Naive thymus-derived CD4-positive, alpha-beta T cell (primary cell): ENCODE data around the gene GLP1R. TPM values are rescaled to one million over a fixed set of nuclear protein-coding genes. Genes with fewer than 3 reads are reported as not detected.

Experiments
- ATAC-seq: fragments of 150-1000 bp; cut with Tn5 transposase; 2 replicates; pipeline ENCODE4 v1.10.0; 2021; ENCODE audit warnings: mild to moderate bottlenecking, moderate library complexity
- CTCF ChIA-PET: fragments of 350-600 bp; sonication (Branson Sonifier 250); formaldehyde crosslinking; loops from one replicate; lab custom pipeline; 2021; ENCODE audit warnings: antibody characterized with exemption; lab: Charles Lee
- POLR2A ChIA-PET: fragments of 350-600 bp; sonication (Branson Sonifier 250); formaldehyde crosslinking; loops from one replicate; lab custom pipeline; 2021; ENCODE audit warnings: antibody characterized with exemption, inconsistent platforms; lab: Charles Lee
- DNase-seq, 9 donors: peaks; one replicate each; pipeline versions ENCODE4 v3.0.0 to v3.0.0-alpha.2; 2020 to 2022; ENCODE audit warnings: mixed read lengths in 1 of 9
- H3K27ac ChIP-seq: one replicate; pipeline ENCODE4 v1.7.0; 2013; ENCODE audit warnings: mild to moderate bottlenecking, low read depth, low read length, moderate library complexity
- H3K27me3 ChIP-seq, 2 donors: one replicate each; pipeline ENCODE4 v1.7.0; 2013; ENCODE audit warnings: low read length in 2 of 2, mild to moderate bottlenecking in 2 of 2, moderate library complexity in 2 of 2; ENCODE audit not compliant: control insufficient read depth in 2 of 2, insufficient read depth in 2 of 2
- H3K36me3 ChIP-seq, 3 experiments: 1 replicate in 2 of 3; 2 replicates in 1 of 3; pipeline ENCODE4 v1.7.0; 2013; ENCODE audit warnings: low read length in 3 of 3, mild to moderate bottlenecking in 3 of 3, moderate library complexity in 1 of 3; ENCODE audit not compliant: insufficient read depth in 3 of 3, control insufficient read depth in 2 of 3
- H3K4me1 ChIP-seq, 2 donors: one replicate each; pipeline ENCODE4 v1.7.0; 2013; ENCODE audit warnings: low read length in 2 of 2, mild to moderate bottlenecking in 2 of 2, moderate library complexity in 1 of 2; ENCODE audit not compliant: control insufficient read depth in 2 of 2, insufficient read depth in 2 of 2
- H3K4me3 ChIP-seq: 2 replicates; pipeline ENCODE4 v1.7.0; 2013; ENCODE audit warnings: mild to moderate bottlenecking, low read length
- H3K9me3 ChIP-seq, 3 experiments: 1 replicate in 2 of 3; 2 replicates in 1 of 3; pipeline ENCODE4 v1.7.0; 2013; ENCODE audit warnings: low read length in 3 of 3; ENCODE audit not compliant: control insufficient read depth in 2 of 3
- H3K27ac Mint-ChIP-seq, 9 donors: one replicate each; pipeline ENCODE4 v1.8.0; 2020 to 2022; ENCODE audit warnings: mixed read lengths in 9 of 9, mild to moderate bottlenecking in 8 of 9, moderate library complexity in 5 of 9, inconsistent platforms in 2 of 9
- H3K27me3 Mint-ChIP-seq, 5 donors: one replicate each; pipeline ENCODE4 v1.8.0; 2021 to 2022; ENCODE audit warnings: mixed read lengths in 5 of 5, mild to moderate bottlenecking in 1 of 5
- H3K36me3 Mint-ChIP-seq, 5 donors: one replicate each; pipeline ENCODE4 v1.8.0; 2020 to 2022; ENCODE audit warnings: mixed read lengths in 5 of 5, mild to moderate bottlenecking in 3 of 5, inconsistent platforms in 1 of 5
- H3K4me1 Mint-ChIP-seq, 7 donors: one replicate each; pipeline ENCODE4 v1.8.0; 2020 to 2022; ENCODE audit warnings: mixed read lengths in 7 of 7, mild to moderate bottlenecking in 3 of 7, inconsistent platforms in 1 of 7
- H3K4me3 Mint-ChIP-seq, 10 donors: one replicate each; pipeline ENCODE4 v1.8.0; 2020 to 2022; ENCODE audit warnings: mild to moderate bottlenecking in 10 of 10, mixed read lengths in 10 of 10, moderate library complexity in 6 of 10, inconsistent platforms in 2 of 10
- H3K9me3 Mint-ChIP-seq, 11 donors: one replicate each; pipeline ENCODE4 v1.8.0; 2020 to 2022; ENCODE audit warnings: mixed read lengths in 11 of 11, mild to moderate bottlenecking in 4 of 11, inconsistent platforms in 1 of 11, moderate library complexity in 1 of 11
- intact Hi-C, 2 donors: fragments of 100-400 bp; cut with micrococcal nuclease; formaldehyde crosslinking; loops; one replicate each; pipeline ENCODE4 v1.15.1; 2023
- polyA plus RNA-seq, 2 donors: library from polyadenylated mRNA; unstranded; fragments of 300-500 nt; fragmentation: Illumina TruSeq; gene quantifications; one replicate each; pipeline ENCODE4 v1.2.3, GENCODE V29; 2021
- total RNA-seq, 6 experiments: library from RNA in 5 of 6; stranded (reverse) in 5 of 6; gene quantifications; 1 replicate in 5 of 6; 2 replicates in 1 of 6; pipeline ENCODE4 v1.2.3 and lab custom pipeline; 2021 to 2026

Gene GLP1R
- total and polyA plus RNA-seq, 7 experiments from 2014 or later = not detected

DNA sequence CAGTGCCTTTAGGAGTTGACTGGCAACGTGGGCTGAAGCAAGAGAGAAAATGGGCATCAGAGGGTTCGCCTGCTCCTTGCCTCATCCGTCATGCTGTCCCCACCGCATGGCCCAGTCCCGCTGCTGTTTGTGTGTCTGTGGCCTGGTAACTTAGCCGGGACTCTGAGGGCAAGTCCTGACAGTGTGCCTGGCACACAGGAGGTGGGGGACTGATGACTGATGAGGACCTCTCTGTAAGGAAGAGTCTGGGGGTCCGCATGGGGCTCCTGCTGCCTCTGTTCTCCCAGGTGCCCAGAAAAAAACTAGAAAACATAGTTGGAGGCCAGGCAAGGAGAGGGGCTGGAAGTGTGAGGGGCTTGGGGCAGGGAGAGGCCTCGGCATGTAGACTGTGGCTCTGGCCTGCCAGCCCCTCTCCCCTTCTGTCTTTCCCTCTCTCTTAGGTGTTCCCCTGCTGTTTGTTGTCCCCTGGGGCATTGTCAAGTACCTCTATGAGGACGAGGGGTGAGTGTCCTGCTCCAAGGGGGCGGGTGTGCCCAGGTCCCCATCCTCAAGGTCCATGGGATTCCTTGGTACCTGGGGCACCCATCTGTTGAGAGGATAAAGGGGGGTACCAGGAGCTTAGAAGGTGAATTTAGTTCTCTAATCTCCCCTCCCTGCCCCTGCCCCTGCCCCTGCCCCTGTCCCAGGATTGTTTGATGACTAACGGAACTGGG, 29.5 kb downstream of the GLP1R start:
- no peaks in the 10 kb centered on the region for H3K4me1 ChIP-seq
- no peaks in the 10 kb centered on the region for H3K27me3 ChIP-seq
- intact Hi-C loops = no loop called here
- Mint-ChIP-seq H3K4me1 (no peaks in the 10 kb centered on the region), H3K36me3 (no peaks in the 10 kb centered on the region), H3K4me3 (no peak overlapping the region), H3K27me3 (peaks cover 0 to 5% (median 0%) of the 10 kb centered on the region in 5 donors), H3K9me3 (no peaks in the 10 kb centered on the region), H3K27ac (no peak overlapping the region)
- POLR2A ChIA-PET = no interaction called here
- DNase-seq = no peak
- H3K4me3 ChIP-seq = no peak overlapping the region
- H3K36me3 ChIP-seq = no peaks in the 10 kb centered on the region
- no peaks in the 10 kb centered on the region for H3K9me3 ChIP-seq
- CTCF ChIA-PET = no interaction called here
- H3K27ac ChIP-seq = no peak overlapping the region
- no peak for ATAC-seq

DNA sequence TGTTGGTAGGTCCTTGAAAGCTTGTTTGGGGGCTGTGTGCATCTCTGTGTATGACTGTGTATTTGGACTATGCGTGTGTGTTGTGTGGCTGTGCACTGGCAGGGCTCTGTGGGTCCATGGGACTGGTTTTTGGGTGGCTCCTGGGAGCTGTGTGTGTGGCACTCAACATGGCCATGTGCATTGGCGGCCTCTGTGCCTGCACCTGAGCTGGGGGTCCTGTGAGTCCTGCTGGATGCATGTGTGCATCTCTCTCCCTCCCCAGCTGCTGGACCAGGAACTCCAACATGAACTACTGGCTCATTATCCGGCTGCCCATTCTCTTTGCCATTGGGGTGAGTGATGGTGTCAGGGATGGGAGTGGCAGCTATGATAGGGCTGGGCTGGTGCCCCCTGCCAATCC, 30.1 kb downstream of the GLP1R start:
- no peak for ATAC-seq
- no peak overlapping the region for H3K4me3 Mint-ChIP-seq
- no peak overlapping the region for H3K27ac ChIP-seq
- no peaks in the 10 kb centered on the region for H3K9me3 ChIP-seq
- no peak for DNase-seq
- no peak overlapping the region for H3K4me3 ChIP-seq
- H3K36me3 Mint-ChIP-seq = no peaks in the 10 kb centered on the region
- H3K4me1 Mint-ChIP-seq = peaks cover 0 to 3% (median 0%) of the 10 kb centered on the region in 7 donors
- no peaks in the 10 kb centered on the region for H3K9me3 Mint-ChIP-seq
- ChIA-PET POLR2A (no interaction called here), CTCF (no interaction called here)
- no peaks in the 10 kb centered on the region for H3K36me3 ChIP-seq
- no peaks in the 10 kb centered on the region for H3K27me3 ChIP-seq
- no peaks in the 10 kb centered on the region for H3K4me1 ChIP-seq
- intact Hi-C loops = no loop called here
- H3K27ac Mint-ChIP-seq = no peak overlapping the region
- H3K27me3 Mint-ChIP-seq = peaks cover 3 to 5% (median 4%) of the 10 kb centered on the region in 5 donors

DNA sequence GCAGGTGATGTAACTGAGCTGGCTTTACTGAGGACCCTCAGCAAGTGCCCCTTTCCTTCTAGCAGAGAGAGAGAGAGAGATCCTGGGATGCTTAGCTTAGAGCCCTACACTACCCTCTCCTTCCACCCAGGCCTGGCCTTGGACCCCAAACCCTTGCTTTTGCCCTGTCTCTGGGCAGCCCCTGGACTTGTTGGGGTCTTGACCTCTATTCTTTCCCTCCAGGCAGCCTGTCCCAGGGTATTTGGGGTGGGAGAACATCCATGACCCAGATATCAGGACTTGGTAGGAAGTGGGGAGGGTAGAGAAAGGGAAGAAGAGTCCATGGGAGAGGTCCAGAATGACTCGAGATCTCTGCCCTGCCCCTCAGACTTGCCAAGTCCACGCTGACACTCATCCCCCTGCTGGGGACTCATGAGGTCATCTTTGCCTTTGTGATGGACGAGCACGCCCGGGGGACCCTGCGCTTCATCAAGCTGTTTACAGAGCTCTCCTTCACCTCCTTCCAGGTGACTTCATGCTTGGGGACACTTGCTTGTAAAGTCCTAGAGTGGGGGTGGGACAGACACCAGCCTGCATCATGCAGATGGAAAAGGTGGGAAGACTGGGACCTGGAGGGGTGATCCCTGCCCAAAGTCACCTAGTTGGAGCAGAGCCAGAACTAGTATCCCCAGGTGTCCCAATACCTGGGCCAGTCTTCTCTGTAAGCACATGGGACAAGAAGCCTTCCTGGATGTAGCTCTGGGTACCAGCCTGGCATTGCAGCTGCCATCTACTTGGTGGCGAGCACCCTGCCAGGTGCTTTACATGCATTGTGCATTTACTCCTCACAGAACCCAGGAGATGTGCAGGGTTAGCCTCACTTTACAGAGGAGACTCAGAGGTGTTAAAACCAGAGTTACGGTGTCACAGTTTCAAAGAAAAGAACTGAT, 30.9 kb downstream of the GLP1R start:
- H3K4me3 ChIP-seq = no peak overlapping the region
- Mint-ChIP-seq H3K9me3 (no peaks in the 10 kb centered on the region), H3K4me3 (no peak overlapping the region), H3K27me3 (peaks cover 3 to 8% (median 7%) of the 10 kb centered on the region in 5 donors), H3K36me3 (no peaks in the 10 kb centered on the region), H3K4me1 (peaks cover 0 to 4% (median 0%) of the 10 kb centered on the region in 7 donors), H3K27ac (peak overlapping the region in 1 of 9 donors; percentile 12)
- no peak overlapping the region for H3K27ac ChIP-seq
- CTCF ChIA-PET = no interaction called here
- H3K9me3 ChIP-seq = no peaks in the 10 kb centered on the region
- no peaks in the 10 kb centered on the region for H3K27me3 ChIP-seq
- H3K4me1 ChIP-seq = no peaks in the 10 kb centered on the region
- no peaks in the 10 kb centered on the region for H3K36me3 ChIP-seq
- DNase-seq (no peak), ATAC-seq (no peak)
- intact Hi-C loops = no loop called here
- POLR2A ChIA-PET = no interaction called here

DNA sequence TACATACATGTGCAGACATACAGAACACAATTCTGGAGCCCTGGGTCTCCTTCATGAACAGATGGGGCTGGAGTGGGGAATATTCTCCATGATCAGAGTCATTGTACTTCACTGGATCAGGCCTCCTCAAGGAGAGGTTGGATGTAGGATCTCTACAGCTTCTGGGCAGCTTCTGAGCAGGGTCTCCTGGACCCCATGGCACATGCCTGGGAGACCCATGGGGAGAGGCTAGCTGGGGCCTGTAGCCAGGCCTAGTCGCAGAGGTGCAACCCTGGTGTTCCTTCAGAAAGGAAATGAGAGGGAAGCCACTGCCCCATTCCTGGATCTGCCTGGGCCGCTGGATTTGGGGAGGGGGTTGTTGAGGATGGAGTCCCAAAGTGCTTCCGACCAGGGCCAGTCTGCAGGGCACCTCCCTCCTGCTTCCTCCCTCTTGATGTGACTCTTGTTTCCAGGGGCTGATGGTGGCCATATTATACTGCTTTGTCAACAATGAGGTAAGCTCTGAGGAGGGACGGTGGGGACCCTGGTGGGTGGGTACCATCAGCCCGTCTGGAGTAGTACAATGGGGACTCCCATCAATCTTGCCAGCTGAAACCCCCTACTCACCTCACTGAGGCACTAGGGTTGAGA, 31.8 kb downstream of the GLP1R start:
- peaks cover 2 to 8% (median 7%) of the 10 kb centered on the region in 5 donors for H3K27me3 Mint-ChIP-seq
- CTCF ChIA-PET = no interaction called here
- H3K27ac Mint-ChIP-seq = no peak overlapping the region

DNA sequence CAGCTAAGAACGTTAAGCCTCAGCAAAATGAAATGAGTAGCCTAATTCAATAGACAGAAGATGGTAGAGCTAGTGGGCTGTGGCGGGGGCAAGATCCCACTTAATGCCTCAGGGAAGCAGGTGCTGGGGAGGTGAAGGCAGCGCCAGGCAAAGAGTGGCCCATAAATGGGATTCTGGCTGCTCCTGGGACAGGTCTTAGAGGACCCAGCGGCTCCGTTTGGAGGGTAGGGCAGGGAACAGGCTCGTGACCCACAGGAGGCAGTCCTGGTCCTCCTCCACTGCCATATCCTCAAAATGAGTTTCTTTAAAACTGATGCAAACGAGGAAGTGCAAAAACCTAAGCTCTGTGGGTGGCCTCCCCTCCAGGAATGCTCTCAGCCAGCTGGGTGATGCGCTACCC, 33.7 kb downstream of the GLP1R start:
- H3K9me3 Mint-ChIP-seq = peaks cover 0 to 1% (median 0%) of the 10 kb centered on the region in 11 donors
- DNase-seq (no peak), ATAC-seq (no peak)
- Histone ChIP-seq H3K4me1 (no peaks in the 10 kb centered on the region), H3K36me3 (no peaks in the 10 kb centered on the region), H3K27ac (no peak overlapping the region), H3K9me3 (no peaks in the 10 kb centered on the region), H3K4me3 (no peak overlapping the region), H3K27me3 (no peaks in the 10 kb centered on the region)
- intact Hi-C loops = no loop called here
- H3K4me1 Mint-ChIP-seq = peaks cover 0 to 13% (median 0%) of the 10 kb centered on the region in 7 donors
- CTCF ChIA-PET = no interaction called here
- POLR2A ChIA-PET = no interaction called here
- H3K36me3 Mint-ChIP-seq = no peaks in the 10 kb centered on the region
- H3K27me3 Mint-ChIP-seq = peaks cover 15 to 26% (median 21%) of the 10 kb centered on the region in 5 donors
- H3K4me3 Mint-ChIP-seq = no peak overlapping the region
- no peak overlapping the region for H3K27ac Mint-ChIP-seq

More for the DNA sequence above, 31.8 kb downstream of the GLP1R start:
- no peak for DNase-seq
- Histone ChIP-seq H3K4me3 (no peak overlapping the region), H3K27ac (no peak overlapping the region), H3K4me1 (no peaks in the 10 kb centered on the region), H3K36me3 (no peaks in the 10 kb centered on the region), H3K9me3 (no peaks in the 10 kb centered on the region), H3K27me3 (no peaks in the 10 kb centered on the region)
- POLR2A ChIA-PET = no interaction called here
- intact Hi-C loops = no loop called here
- H3K36me3 Mint-ChIP-seq = no peaks in the 10 kb centered on the region
- H3K4me1 Mint-ChIP-seq = peaks cover 0 to 4% (median 0%) of the 10 kb centered on the region in 7 donors
- no peaks in the 10 kb centered on the region for H3K9me3 Mint-ChIP-seq
- no peak for ATAC-seq
- H3K4me3 Mint-ChIP-seq = no peak overlapping the region

DNA sequence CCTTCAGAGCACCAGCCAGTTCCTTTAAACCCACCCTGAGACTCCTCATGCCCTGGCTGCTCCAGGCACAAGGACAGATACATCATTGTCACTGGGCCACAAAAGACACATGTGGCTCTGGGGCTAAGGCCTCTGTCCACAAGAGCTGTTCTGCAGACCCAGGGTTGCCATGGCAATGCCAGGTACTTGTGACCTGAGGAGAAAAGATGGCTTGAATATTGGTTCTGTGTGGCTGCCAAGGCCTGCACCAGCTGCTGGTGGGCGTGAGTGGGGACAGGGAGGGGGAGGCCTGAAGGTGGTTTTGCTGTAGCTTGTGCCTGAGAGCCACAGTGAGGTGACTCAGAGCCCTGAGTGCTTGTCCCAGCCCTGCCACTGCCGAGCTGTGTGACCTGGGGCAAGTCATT, 34.7 kb downstream of the GLP1R start:
- no peak for ATAC-seq
- no peak for DNase-seq
- Histone ChIP-seq H3K27ac (no peak overlapping the region), H3K4me3 (no peak overlapping the region), H3K9me3 (no peaks in the 10 kb centered on the region), H3K4me1 (no peaks in the 10 kb centered on the region), H3K27me3 (no peaks in the 10 kb centered on the region), H3K36me3 (no peaks in the 10 kb centered on the region)
- H3K36me3 Mint-ChIP-seq = no peaks in the 10 kb centered on the region
- H3K27ac Mint-ChIP-seq = no peak overlapping the region
- H3K9me3 Mint-ChIP-seq = peaks cover 0 to 1% (median 0%) of the 10 kb centered on the region in 11 donors
- H3K4me3 Mint-ChIP-seq = no peak overlapping the region
- intact Hi-C loops = no loop called here
- ChIA-PET CTCF (no interaction called here), POLR2A (no interaction called here)
- peaks cover 18 to 35% (median 30%) of the 10 kb centered on the region in 5 donors for H3K27me3 Mint-ChIP-seq
- peaks cover 0 to 13% (median 0%) of the 10 kb centered on the region in 7 donors for H3K4me1 Mint-ChIP-seq
